ENCODE results near the gene EPHB6.
A peak's percentile ranks its signal among the peaks of the same experiment; 100 is the strongest.

The EPHB6 gene

GRCh38 chr7:142901426-142902259, 46.8 kb downstream of the EPHB6 start:
- no peak for DNase-seq

- no peak for DNase-seq
Measured at GRCh38 chr7:142904128-142904527, 49.3 kb downstream of the EPHB6 start.

GRCh38 chr7:142905759-142906158, 50.9 kb downstream of the EPHB6 start:
- DNase-seq, result no peak

- no peak for DNase-seq
Measured at GRCh38 chr7:142906643-142907042, 51.8 kb downstream of the EPHB6 start.

- no peak for DNase-seq
Measured at GRCh38 chr7:142908290-142908689, 53.4 kb downstream of the EPHB6 start.

- peak; percentile 71 for DNase-seq
Measured at GRCh38 chr7:142908921-142909890, 54.3 kb downstream of the EPHB6 start.

- DNase-seq, result no peak
Measured at GRCh38 chr7:142910031-142910433, 55.2 kb downstream of the EPHB6 start.

GRCh38 chr7:142910481-142910880, 55.6 kb downstream of the EPHB6 start:
- DNase-seq, result no peak

GRCh38 chr7:142913051-142913450, 58.2 kb downstream of the EPHB6 start:
- no peak for DNase-seq

GRCh38 chr7:142913566-142913965, 58.7 kb downstream of the EPHB6 start:
- no peak for DNase-seq

- DNase-seq, result no peak
Measured at GRCh38 chr7:142914121-142914520, 59.2 kb downstream of the EPHB6 start.

- no peak for DNase-seq
Measured at GRCh38 chr7:142915315-142915714, 60.4 kb downstream of the EPHB6 start.

- no peak for DNase-seq
Measured at GRCh38 chr7:142916508-142916907, 61.6 kb downstream of the EPHB6 start.

- no peak for DNase-seq
Measured at GRCh38 chr7:142917447-142917846, 62.6 kb downstream of the EPHB6 start.

GRCh38 chr7:142918901-142919300, 64.0 kb downstream of the EPHB6 start:
- DNase-seq, result no peak

GRCh38 chr7:142919656-142920055, 64.8 kb downstream of the EPHB6 start:
- DNase-seq, result no peak

All from hematopoietic multipotent progenitor cell treated with erythropoietin and hydrocortisone succinate and interleukin-3 and kit ligand, for 4 days (in vitro differentiated cells).